PC-3 (cell line): Measurements from ENCODE around the gene NFATC1.

Experiments
- CTCF ChIP-seq: fragments of 300-600 bp; sonication (generic); conservative IDR thresholded peaks from 2 replicates; pipeline ENCODE4 v1.5.1; 2017; ENCODE audit warnings: antibody characterized with exemption, low read depth, mild to moderate bottlenecking, low read length
- EZH2 ChIP-seq: fragments of 300-600 bp; sonication (generic); IDR thresholded peaks from one replicate; pipeline ENCODE4 v1.6.1; 2017; ENCODE audit warnings: antibody characterized with exemption, mild to moderate bottlenecking, low read length; ENCODE audit not compliant: unreplicated experiment

GRCh38 chr18:79469751-79470505, 74.2 kb downstream of the NFATC1 start:
- TF ChIP-seq EZH2: no peak
- no peak for TF ChIP-seq CTCF
